PC-3 (cell line): ENCODE data around the gene MT1H.

ENCODE experiments used
- CTCF ChIP-seq: fragments of 300-600 bp; sonication (generic); conservative IDR thresholded peaks from 2 replicates; pipeline ENCODE4 v1.5.1; 2017; ENCODE audit warnings: antibody characterized with exemption, low read depth, mild to moderate bottlenecking, low read length
- EZH2 ChIP-seq: fragments of 300-600 bp; sonication (generic); IDR thresholded peaks from one replicate; pipeline ENCODE4 v1.6.1; 2017; ENCODE audit warnings: antibody characterized with exemption, mild to moderate bottlenecking, low read length; ENCODE audit not compliant: unreplicated experiment
- EZH2phosphoT487 ChIP-seq: fragments of 300-600 bp; sonication (generic); IDR thresholded peaks from 2 replicates; pipeline ENCODE4 v1.6.1; 2018; ENCODE audit warnings: mild to moderate bottlenecking, antibody characterized with exemption, low read length, borderline replicate concordance

GRCh38 chr16:56715126-56715525 lies 45.5 kb downstream of the MT1H start:
- TF ChIP-seq CTCF = no peak
- TF ChIP-seq EZH2 = no peak
- TF ChIP-seq EZH2phosphoT487 = no peak
